ENCODE results near the gene FNDC10. TPM values are rescaled to one million over a fixed set of nuclear protein-coding genes. Genes with fewer than 3 reads are reported as not detected.

FNDC10 gene
- total RNA-seq, 1 donor from 2014 or later = 2.5 TPM

- H3K79me2 ChIP-seq (ENCODE audit: low read depth) = peaks cover 67% of the 10 kb centered on the region
- H3K4me2 ChIP-seq = no peak overlapping the region
- Mint-ChIP-seq H3K9me3 (no peaks in the 10 kb centered on the region), H3K36me3 (peaks cover 24% of the 10 kb centered on the region), H3K27me3 (ENCODE audit: insufficient read depth, low read depth) (peaks cover 3% of the 10 kb centered on the region), H3K4me3 (no peak overlapping the region), H3K27ac (no peak overlapping the region), H3K4me1 (no peaks in the 10 kb centered on the region)
- no peak overlapping the region for H3K9ac ChIP-seq
- H2AFZ ChIP-seq (replicated peaks) = no peak overlapping the region
- H3K36me3 ChIP-seq = no peaks in the 10 kb centered on the region
- no peaks in the 10 kb centered on the region for H3K27me3 ChIP-seq
- TF ChIP-seq EZH2phosphoT487 (IDR thresholded peaks at IDR 0.05) (no peak), EZH2 (IDR thresholded peaks at IDR 0.05) (no peak), CTCF (IDR thresholded peaks at IDR 0.05) (no peak)
- H3K4me3 ChIP-seq = no peak overlapping the region
- peaks cover 64% of the 10 kb centered on the region for H4K20me1 ChIP-seq (ENCODE audit: low read depth)
- H3F3A ChIP-seq (ENCODE audit: low read depth) = peaks cover 5% of the 10 kb centered on the region
- no peaks in the 10 kb centered on the region for H3K9me3 ChIP-seq (ENCODE audit: low read depth)
- no peak overlapping the region for H3K27ac ChIP-seq
- DNase-seq (ENCODE audit: low spot score) = no peak
- no peaks in the 10 kb centered on the region for H3K4me1 ChIP-seq
These were observed 35.7 kb downstream of the FNDC10 start for GRCh38 chr1:1564268-1564667.

GRCh38 chr1:1563688-1564087 is 36.2 kb downstream of the FNDC10 start:
- H3K4me1 Mint-ChIP-seq = no peaks in the 10 kb centered on the region

GRCh38 chr1:1562556-1563195 is 37.3 kb downstream of the FNDC10 start:
- H3F3A ChIP-seq (ENCODE audit: low read depth) = no peaks in the 10 kb centered on the region
- no peak overlapping the region for H3K9ac ChIP-seq
- Mint-ChIP-seq H3K4me1 (no peaks in the 10 kb centered on the region), H3K4me3 (no peak overlapping the region), H3K27me3 (ENCODE audit: insufficient read depth, low read depth) (peaks cover 5% of the 10 kb centered on the region), H3K27ac (no peak overlapping the region), H3K36me3 (peaks cover 25% of the 10 kb centered on the region), H3K9me3 (no peaks in the 10 kb centered on the region)
- H3K9me3 ChIP-seq (ENCODE audit: low read depth) = no peaks in the 10 kb centered on the region
- H3K27ac ChIP-seq = no peak overlapping the region
- H3K27me3 ChIP-seq = no peaks in the 10 kb centered on the region
- H3K79me2 ChIP-seq (ENCODE audit: low read depth) = peaks cover 51% of the 10 kb centered on the region
- TF ChIP-seq EZH2 (IDR thresholded peaks at IDR 0.05) = no peak
- no peak for TF ChIP-seq EZH2phosphoT487 (IDR thresholded peaks at IDR 0.05)
- no peak for TF ChIP-seq CTCF (IDR thresholded peaks at IDR 0.05)
- H2AFZ ChIP-seq (replicated peaks) = no peak overlapping the region
- H3K4me2 ChIP-seq = no peak overlapping the region
- no peak for DNase-seq (ENCODE audit: low spot score)
- no peaks in the 10 kb centered on the region for H3K36me3 ChIP-seq
- no peaks in the 10 kb centered on the region for H3K4me1 ChIP-seq
- peaks cover 48% of the 10 kb centered on the region for H4K20me1 ChIP-seq (ENCODE audit: low read depth)
- no peak overlapping the region for H3K4me3 ChIP-seq

More at GRCh38 chr1:1563688-1564087, 36.2 kb downstream of the FNDC10 start:
- no peak for DNase-seq (ENCODE audit: low spot score)
- peaks cover 62% of the 10 kb centered on the region for H3K79me2 ChIP-seq (ENCODE audit: low read depth)
- H2AFZ ChIP-seq (replicated peaks) = no peak overlapping the region
- TF ChIP-seq EZH2 (IDR thresholded peaks at IDR 0.05) = no peak
- no peak for TF ChIP-seq EZH2phosphoT487 (IDR thresholded peaks at IDR 0.05)
- TF ChIP-seq CTCF (IDR thresholded peaks at IDR 0.05) = no peak
- no peaks in the 10 kb centered on the region for H3K9me3 Mint-ChIP-seq
- H3K27ac Mint-ChIP-seq = no peak overlapping the region
- no peak overlapping the region for H3K4me3 ChIP-seq
- H3K9ac ChIP-seq = no peak overlapping the region
- H3K27me3 ChIP-seq = no peaks in the 10 kb centered on the region
- no peaks in the 10 kb centered on the region for H3K4me1 ChIP-seq
- peaks cover 3% of the 10 kb centered on the region for H3F3A ChIP-seq (ENCODE audit: low read depth)
- no peaks in the 10 kb centered on the region for H3K36me3 ChIP-seq
- H3K4me3 Mint-ChIP-seq = no peak overlapping the region
- H3K4me2 ChIP-seq = no peak overlapping the region
- H3K27ac ChIP-seq = no peak overlapping the region
- no peaks in the 10 kb centered on the region for H3K9me3 ChIP-seq (ENCODE audit: low read depth)
- peaks cover 58% of the 10 kb centered on the region for H4K20me1 ChIP-seq (ENCODE audit: low read depth)
- H3K36me3 Mint-ChIP-seq = peaks cover 24% of the 10 kb centered on the region
- H3K27me3 Mint-ChIP-seq (ENCODE audit: insufficient read depth, low read depth) = peaks cover 4% of the 10 kb centered on the region

Measured in neural progenitor cell (in vitro differentiated cells).